Thymus (tissue), 11 donors: ENCODE data around the gene TBC1D5. TPM values are rescaled to one million over a fixed set of nuclear protein-coding genes. Genes with fewer than 3 reads are reported as not detected.
"Not testable (repeated sequence)": the region's sequence is repeated elsewhere in the genome, so short reads cannot be mapped to it uniquely, and the experiment has no call there.

Experiments
- DNase-seq, 9 donors: peaks; one replicate each; pipeline ENCODE4 v3.0.0-alpha.2; 2013; ENCODE audit warnings: low spot score in 9 of 9, low read depth in 6 of 9, missing footprints in 1 of 9
- H3K27ac ChIP-seq, 2 donors: one replicate each; pipeline ENCODE4 v1.5.1; 2013; ENCODE audit warnings: control low read depth in 1 of 2, low read depth in 1 of 2, low read length in 1 of 2, mild to moderate bottlenecking in 1 of 2, moderate library complexity in 1 of 2
- H3K27me3 ChIP-seq, 2 donors: one replicate each; pipeline ENCODE4 v1.5.1; 2013; ENCODE audit warnings: low read length in 1 of 2; ENCODE audit not compliant: control insufficient read depth in 2 of 2, insufficient read depth in 1 of 2
- H3K36me3 ChIP-seq, 2 donors: one replicate each; pipeline ENCODE4 v1.5.1; 2013; ENCODE audit warnings: low read length in 1 of 2, mild to moderate bottlenecking in 1 of 2, moderate library complexity in 1 of 2; ENCODE audit not compliant: control insufficient read depth in 2 of 2, insufficient read depth in 2 of 2
- H3K4me1 ChIP-seq, 2 donors: one replicate each; pipeline ENCODE4 v1.5.1; 2013; ENCODE audit warnings: low read length in 2 of 2; ENCODE audit not compliant: control insufficient read depth in 2 of 2, insufficient read depth in 2 of 2
- H3K4me3 ChIP-seq, 2 donors: one replicate each; pipeline ENCODE4 v1.5.1; 2013; ENCODE audit warnings: low read length in 2 of 2, control low read depth in 1 of 2, mild to moderate bottlenecking in 1 of 2
- H3K9me3 ChIP-seq, 2 donors: one replicate each; pipeline ENCODE4 v1.5.1; 2013; ENCODE audit warnings: low read length in 1 of 2, mild to moderate bottlenecking in 1 of 2; ENCODE audit not compliant: control insufficient read depth in 2 of 2, insufficient read depth in 1 of 2
- WGBS: extraction: QIAGEN DNeasy Blood & Tissue Kit; methylation state at CpG from one replicate; pipeline ENCODE4 v1.1.7; 2013; 5-methylcytosine and 5-hydroxymethylcytosine counted together
- polyA plus RNA-seq: library from polyadenylated mRNA; stranded (reverse); fragments of 200-250 nt; gene quantifications from one replicate; pipeline ENCODE4 v1.2.3, GENCODE V29; 2013
- total RNA-seq: library from RNA; stranded (reverse); fragments of 120-200 nt; gene quantifications from one replicate; pipeline ENCODE4 v1.2.4, GENCODE V29; 2013
- donor health status: healthy.

Gene TBC1D5
- total and polyA plus RNA-seq, 2 donors, result 8.9 to 37.3 TPM

GRCh38 chr3:17130956-17131355 is 611.5 kb downstream of the TBC1D5 start:
- Histone ChIP-seq H3K4me3 (no peak overlapping the region), H3K36me3 (no peaks in the 10 kb centered on the region), H3K9me3 (peaks cover 0 to 3% of the 10 kb centered on the region in 2 donors), H3K27me3 (no peaks in the 10 kb centered on the region), H3K27ac (no peak overlapping the region), H3K4me1 (no peaks in the 10 kb centered on the region)
- DNase-seq, result no peak
- over 99% methylated on average over 3 of the region's 3 CpGs for WGBS

DNA sequence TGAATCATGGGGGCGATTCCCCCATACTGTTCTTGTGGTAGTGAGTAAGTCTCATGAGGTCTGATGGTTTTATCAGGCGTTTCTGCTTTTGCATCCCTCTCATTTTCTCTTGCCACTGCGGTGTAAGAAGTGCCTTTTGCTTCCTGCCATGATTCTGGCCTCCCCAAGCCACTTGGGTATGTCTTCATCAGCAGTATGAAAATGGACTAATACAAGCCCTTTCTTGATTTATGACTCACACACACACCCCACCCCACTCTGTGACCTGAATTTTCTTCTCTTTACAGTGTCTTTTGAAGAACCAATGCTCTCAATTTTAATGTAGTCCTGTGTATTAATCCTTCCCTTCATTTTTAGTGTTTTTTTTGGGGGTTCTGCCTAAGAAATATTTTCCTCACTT is 612.9 kb downstream of the TBC1D5 start:
- H3K27me3 ChIP-seq, result no peaks in the 10 kb centered on the region
- H3K4me1 ChIP-seq, result no peaks in the 10 kb centered on the region
- no peak overlapping the region for H3K4me3 ChIP-seq
- no peaks in the 10 kb centered on the region for H3K36me3 ChIP-seq
- DNase-seq, result no peak
- WGBS, result 94% methylated on average over 3 of the region's 3 CpGs
- H3K27ac ChIP-seq, result no peak overlapping the region
- H3K9me3 ChIP-seq, result peaks cover 0 to 3% of the 10 kb centered on the region in 2 donors

DNA sequence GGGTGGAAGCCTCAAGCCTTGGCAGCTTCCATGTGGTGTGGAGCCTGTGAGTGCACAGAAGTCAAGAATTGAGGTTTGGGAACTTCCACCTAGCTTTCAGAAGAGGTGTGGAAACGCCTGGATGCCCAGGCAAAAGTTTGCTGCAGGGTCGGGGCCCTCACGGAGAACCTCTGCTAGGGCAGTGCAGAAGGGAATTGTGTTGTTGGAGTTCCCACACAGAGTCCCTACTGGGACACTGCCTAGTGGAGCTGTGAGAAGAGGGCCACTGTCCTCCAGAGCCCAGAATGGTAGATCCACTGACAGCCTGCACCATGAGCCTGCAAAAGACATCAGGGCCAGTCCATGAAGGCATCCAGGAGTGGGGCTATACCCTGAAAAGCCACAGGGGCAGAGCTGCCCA is 613.8 kb downstream of the TBC1D5 start:
- DNase-seq, H3K27me3 ChIP-seq, H3K9me3 ChIP-seq, H3K27ac ChIP-seq, H3K4me3 ChIP-seq, H3K36me3 ChIP-seq, H3K4me1 ChIP-seq: not testable (repeated sequence)
- WGBS, result 95% methylated on average over 3 of the region's 3 CpGs

- Histone ChIP-seq H3K36me3 (no peaks in the 10 kb centered on the region), H3K27me3 (no peaks in the 10 kb centered on the region), H3K9me3 (peaks cover 0 to 7% of the 10 kb centered on the region in 2 donors), H3K27ac (no peak overlapping the region), H3K4me3 (no peak overlapping the region), H3K4me1 (no peaks in the 10 kb centered on the region)
- 96% methylated on average over 2 of the region's 2 CpGs for WGBS
- no peak for DNase-seq
Measured at GRCh38 chr3:17125738-17126442, 616.5 kb downstream of the TBC1D5 start.

- Histone ChIP-seq H3K27ac (no peak overlapping the region), H3K4me1 (no peaks in the 10 kb centered on the region), H3K4me3 (no peak overlapping the region), H3K27me3 (no peaks in the 10 kb centered on the region), H3K36me3 (no peaks in the 10 kb centered on the region), H3K9me3 (peaks cover 0 to 4% of the 10 kb centered on the region in 2 donors)
- no peak for DNase-seq
- WGBS, result 95% methylated on average over 3 of the region's 3 CpGs
Measured at GRCh38 chr3:17122758-17123157, 619.7 kb downstream of the TBC1D5 start.

GRCh38 chr3:17121336-17121735 is 621.1 kb downstream of the TBC1D5 start:
- 93% methylated on average over 2 of the region's 2 CpGs for WGBS

GRCh38 chr3:17120115-17120514 is 622.3 kb downstream of the TBC1D5 start:
- WGBS, result 97% methylated on average over 4 of the region's 4 CpGs
- peaks cover 0 to 4% of the 10 kb centered on the region in 2 donors for H3K9me3 ChIP-seq
- H3K36me3 ChIP-seq, result no peaks in the 10 kb centered on the region
- no peaks in the 10 kb centered on the region for H3K27me3 ChIP-seq
- H3K4me1 ChIP-seq, result no peaks in the 10 kb centered on the region
- H3K4me3 ChIP-seq, result no peak overlapping the region
- no peak for DNase-seq
- no peak overlapping the region for H3K27ac ChIP-seq

More at GRCh38 chr3:17121336-17121735, 621.1 kb downstream of the TBC1D5 start:
- H3K4me3 ChIP-seq, result no peak overlapping the region
- H3K27ac ChIP-seq, result no peak overlapping the region
- H3K9me3 ChIP-seq, result peaks cover 0 to 4% of the 10 kb centered on the region in 2 donors
- no peaks in the 10 kb centered on the region for H3K4me1 ChIP-seq
- no peaks in the 10 kb centered on the region for H3K27me3 ChIP-seq
- no peaks in the 10 kb centered on the region for H3K36me3 ChIP-seq
- no peak for DNase-seq

GRCh38 chr3:17119201-17120072 is 623.0 kb downstream of the TBC1D5 start:
- DNase-seq, result no peak
- peaks cover 0 to 4% of the 10 kb centered on the region in 2 donors for H3K9me3 ChIP-seq
- WGBS, result 97% methylated on average over 5 of the region's 5 CpGs
- no peak overlapping the region for H3K27ac ChIP-seq
- no peaks in the 10 kb centered on the region for H3K36me3 ChIP-seq
- no peaks in the 10 kb centered on the region for H3K4me1 ChIP-seq
- no peak overlapping the region for H3K4me3 ChIP-seq
- H3K27me3 ChIP-seq, result no peaks in the 10 kb centered on the region

DNA sequence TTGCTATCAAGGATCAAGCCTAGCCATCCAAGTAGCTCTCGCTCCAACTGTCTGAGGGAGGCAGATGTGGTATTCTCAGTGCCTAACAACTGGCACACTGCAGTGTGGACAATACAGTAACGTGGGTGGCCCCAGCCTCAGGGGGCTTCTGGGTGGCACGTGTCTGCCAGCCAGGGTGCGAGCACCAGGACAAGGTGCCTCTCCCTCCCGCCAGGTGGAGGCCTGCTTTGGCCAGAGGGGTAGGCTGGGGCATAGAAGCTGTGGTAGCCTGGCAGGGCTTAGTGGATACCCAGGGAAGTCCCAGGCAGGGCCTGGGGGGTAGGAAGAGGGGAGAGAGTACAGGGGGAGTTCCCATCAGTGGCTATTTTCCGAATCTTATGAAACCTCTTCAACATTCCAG is 623.7 kb downstream of the TBC1D5 start:
- Histone ChIP-seq H3K9me3 (peaks cover 0 to 4% of the 10 kb centered on the region in 2 donors), H3K36me3 (no peaks in the 10 kb centered on the region), H3K27ac (no peak overlapping the region), H3K4me1 (no peaks in the 10 kb centered on the region), H3K4me3 (no peak overlapping the region), H3K27me3 (no peaks in the 10 kb centered on the region)
- no peak for DNase-seq
- WGBS, result 98% methylated on average over 6 of the region's 6 CpGs
